Peyer's patch (tissue), 4 donors: Measurements from ENCODE around the gene TAF5L. TPM values are rescaled to one million over a fixed set of nuclear protein-coding genes. Genes with fewer than 3 reads are reported as not detected.
"Not testable (repeated sequence)": the region's sequence is repeated elsewhere in the genome, so short reads cannot be mapped to it uniquely, and the experiment has no call there.

Experiments used
- DNase-seq, 3 donors: peaks; one replicate each; pipeline ENCODE4 v3.0.0-alpha.2; 2017 to 2019
- H3K27ac ChIP-seq, 4 donors: fragments of 200-600 bp; sonication (generic); one replicate each; pipeline ENCODE4 v1.5.1; 2016 to 2019
- H3K27me3 ChIP-seq, 2 donors: fragments of 200-600 bp; sonication (generic); one replicate each; pipeline ENCODE4 v1.5.1; 2019
- H3K36me3 ChIP-seq, 3 donors: fragments of 200-600 bp; sonication (generic); one replicate each; pipeline ENCODE4 v1.5.1; 2016 to 2019
- H3K4me1 ChIP-seq, 4 donors: fragments of 200-600 bp; sonication (generic); one replicate each; pipeline ENCODE4 v1.5.1; 2016 to 2019
- H3K4me3 ChIP-seq, 4 donors: fragments of 200-600 bp; sonication (generic); 1 replicate in 3 of 4; 2 replicates in 1 of 4; pipeline ENCODE4 v1.5.1; 2016 to 2019; ENCODE audit warnings: mild to moderate bottlenecking in 1 of 4
- H3K9me3 ChIP-seq, 4 donors: fragments of 200-600 bp; sonication (generic); one replicate each; pipeline ENCODE4 v1.5.1; 2016 to 2019; ENCODE audit warnings: mild to moderate bottlenecking in 1 of 4
- CTCF ChIP-seq, 6 experiments: fragments of 450-650 bp in 4 of 6; fragments of 200-600 bp in 2 of 6; sonication (generic) in 1 of 6; IDR thresholded peaks; one replicate each; pipeline ENCODE4 v1.5.1; 2017 to 2019; ENCODE audit warnings: antibody characterized with exemption in 6 of 6, mild to moderate bottlenecking in 3 of 6, moderate library complexity in 1 of 6
- POLR2A ChIP-seq, 2 donors: fragments of 450-650 bp; IDR thresholded peaks; one replicate each; pipeline ENCODE4 v1.5.1; 2017; ENCODE audit warnings: antibody characterized with exemption in 2 of 2, mild to moderate bottlenecking in 2 of 2, moderate library complexity in 2 of 2
- total RNA-seq, 4 donors: library from RNA; depleted of rRNA; stranded (reverse); fragments of >200 nt; gene quantifications; one replicate each; pipeline ENCODE4 v1.1.0, GENCODE V29; 2016

The TAF5L gene
- total RNA-seq, 4 donors from 2014 or later: 10.5 to 33.0 (median 24.3) TPM

DNA sequence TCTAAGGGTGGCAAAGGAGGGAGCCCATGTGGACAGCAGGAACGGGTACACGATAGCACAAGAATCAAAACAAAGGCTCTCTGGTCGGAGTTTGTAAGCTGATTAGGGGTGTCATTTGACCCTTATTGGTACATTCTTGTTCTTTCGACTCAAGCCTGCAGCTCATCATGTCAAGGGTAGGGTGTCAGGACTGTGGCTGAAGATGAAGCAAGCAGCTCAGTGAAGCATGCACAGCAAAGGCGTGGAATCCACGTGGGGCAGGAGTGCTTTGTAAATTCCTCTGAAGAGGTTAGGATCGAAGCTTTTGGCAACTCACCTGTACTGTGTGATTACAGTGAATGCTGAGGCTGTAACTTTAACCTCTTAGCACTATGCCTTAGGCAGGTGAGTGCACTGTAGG lies 62.7 kb downstream of the TAF5L start:
- no peaks in the 10 kb centered on the region for H3K27me3 ChIP-seq
- TF ChIP-seq CTCF (IDR thresholded peaks at IDR 0.05): no peak
- no peak for TF ChIP-seq POLR2A (IDR thresholded peaks at IDR 0.05)
- no peak for DNase-seq
- H3K27ac ChIP-seq: peak overlapping the region in 2 of 4 donors; percentile 38 to 70
- peaks cover 0 to 5% (median 0%) of the 10 kb centered on the region in 4 donors for H3K4me1 ChIP-seq
- no peaks in the 10 kb centered on the region for H3K9me3 ChIP-seq
- no peak overlapping the region for H3K4me3 ChIP-seq
- H3K36me3 ChIP-seq: no peaks in the 10 kb centered on the region

DNA sequence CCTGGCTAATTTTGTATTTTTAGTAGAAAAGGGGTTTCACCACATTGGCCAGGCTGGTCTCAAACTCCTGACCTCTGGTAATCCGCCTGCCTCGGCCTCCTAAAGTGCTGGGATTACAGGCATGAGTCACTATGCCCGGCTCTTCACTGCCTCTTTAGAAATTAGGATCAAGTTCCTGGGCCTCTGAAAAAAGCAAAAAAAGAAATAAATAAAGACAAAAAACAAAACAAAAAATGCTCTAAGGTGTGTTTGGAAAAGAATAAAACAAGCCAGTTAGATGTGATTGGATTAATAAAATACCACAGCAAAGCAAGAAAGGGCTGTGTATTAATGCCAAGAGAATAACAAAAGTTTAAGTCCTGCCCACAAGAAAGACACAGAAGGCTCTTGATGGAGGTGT lies 63.2 kb downstream of the TAF5L start:
- Histone ChIP-seq H3K36me3 (no peaks in the 10 kb centered on the region), H3K27ac (peak overlapping the region in 2 of 4 donors; percentile 38 to 70), H3K4me3 (no peak overlapping the region), H3K9me3 (no peaks in the 10 kb centered on the region), H3K4me1 (peaks cover 0 to 5% (median under 1%) of the 10 kb centered on the region in 4 donors), H3K27me3 (no peaks in the 10 kb centered on the region)
- no peak for DNase-seq
- TF ChIP-seq CTCF (IDR thresholded peaks at IDR 0.05): no peak
- no peak for TF ChIP-seq POLR2A (IDR thresholded peaks at IDR 0.05)

GRCh38 chr1:229561141-229561540 lies 64.8 kb downstream of the TAF5L start:
- no peak for TF ChIP-seq CTCF (IDR thresholded peaks at IDR 0.05)
- TF ChIP-seq POLR2A (IDR thresholded peaks at IDR 0.05): no peak
- no peak for DNase-seq
- no peaks in the 10 kb centered on the region for H3K36me3 ChIP-seq
- peaks cover 0 to 17% (median 3%) of the 10 kb centered on the region in 4 donors for H3K4me1 ChIP-seq
- no peak overlapping the region for H3K4me3 ChIP-seq
- no peak overlapping the region for H3K27ac ChIP-seq
- H3K27me3 ChIP-seq: no peaks in the 10 kb centered on the region
- H3K9me3 ChIP-seq: no peaks in the 10 kb centered on the region

DNA sequence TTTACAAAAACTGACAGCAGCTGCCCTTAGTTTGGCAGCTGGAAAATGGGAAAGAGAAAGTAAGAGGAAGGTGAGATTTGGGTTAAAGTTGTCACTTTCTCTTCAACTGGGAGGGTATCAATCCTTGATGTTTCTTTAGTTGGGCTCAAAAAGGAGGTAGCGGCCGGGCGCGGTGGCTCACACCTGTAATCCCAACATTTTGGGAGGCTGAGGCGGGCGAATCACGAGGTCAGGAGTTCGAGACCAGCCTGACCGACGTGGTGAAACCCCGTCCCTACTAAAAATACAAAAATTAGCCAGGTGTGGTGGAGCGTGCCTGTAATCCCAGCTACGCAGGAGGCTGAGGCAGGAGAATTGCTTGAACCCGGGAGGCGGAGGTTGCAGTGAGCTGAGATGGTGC lies 65.8 kb downstream of the TAF5L start:
- H3K27ac ChIP-seq, H3K4me3 ChIP-seq, H3K27me3 ChIP-seq, H3K9me3 ChIP-seq, DNase-seq, H3K36me3 ChIP-seq: not testable (repeated sequence)
- H3K4me1 ChIP-seq: peaks cover 0 to 27% (median 3%) of the 10 kb centered on the region in 4 donors

DNA sequence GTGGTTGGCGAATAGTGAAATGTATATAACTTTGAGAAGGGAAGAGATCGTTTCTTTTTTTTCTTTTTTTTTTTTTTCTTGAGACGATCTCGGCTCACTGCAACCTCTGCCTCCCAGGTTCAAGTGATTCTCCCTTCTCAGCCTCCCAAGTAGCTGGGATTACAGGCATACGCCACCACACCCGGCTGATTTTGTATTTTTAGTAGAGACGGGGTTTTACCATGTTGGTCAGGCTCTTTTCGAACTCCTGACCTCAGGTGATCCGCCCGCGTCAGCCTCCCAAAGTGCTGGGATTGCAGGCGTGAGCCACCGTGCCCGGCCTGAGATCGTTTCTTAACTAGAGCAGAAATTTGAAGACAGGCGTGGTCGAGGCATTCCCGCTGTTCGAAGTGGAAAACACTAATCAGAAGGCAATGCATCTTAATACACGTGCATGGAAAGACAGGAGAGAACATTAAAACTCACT lies 66.6 kb downstream of the TAF5L start:
- not testable (repeated sequence) for H3K36me3 ChIP-seq, H3K9me3 ChIP-seq, H3K27me3 ChIP-seq, DNase-seq
- Histone ChIP-seq H3K27ac (peak overlapping the region; percentile 77 to 98 (median 96)), H3K4me3 (peak overlapping the region; percentile 78 to 97 (median 90)), H3K4me1 (peaks cover 0 to 31% (median 3%) of the 10 kb centered on the region in 4 donors)

DNA sequence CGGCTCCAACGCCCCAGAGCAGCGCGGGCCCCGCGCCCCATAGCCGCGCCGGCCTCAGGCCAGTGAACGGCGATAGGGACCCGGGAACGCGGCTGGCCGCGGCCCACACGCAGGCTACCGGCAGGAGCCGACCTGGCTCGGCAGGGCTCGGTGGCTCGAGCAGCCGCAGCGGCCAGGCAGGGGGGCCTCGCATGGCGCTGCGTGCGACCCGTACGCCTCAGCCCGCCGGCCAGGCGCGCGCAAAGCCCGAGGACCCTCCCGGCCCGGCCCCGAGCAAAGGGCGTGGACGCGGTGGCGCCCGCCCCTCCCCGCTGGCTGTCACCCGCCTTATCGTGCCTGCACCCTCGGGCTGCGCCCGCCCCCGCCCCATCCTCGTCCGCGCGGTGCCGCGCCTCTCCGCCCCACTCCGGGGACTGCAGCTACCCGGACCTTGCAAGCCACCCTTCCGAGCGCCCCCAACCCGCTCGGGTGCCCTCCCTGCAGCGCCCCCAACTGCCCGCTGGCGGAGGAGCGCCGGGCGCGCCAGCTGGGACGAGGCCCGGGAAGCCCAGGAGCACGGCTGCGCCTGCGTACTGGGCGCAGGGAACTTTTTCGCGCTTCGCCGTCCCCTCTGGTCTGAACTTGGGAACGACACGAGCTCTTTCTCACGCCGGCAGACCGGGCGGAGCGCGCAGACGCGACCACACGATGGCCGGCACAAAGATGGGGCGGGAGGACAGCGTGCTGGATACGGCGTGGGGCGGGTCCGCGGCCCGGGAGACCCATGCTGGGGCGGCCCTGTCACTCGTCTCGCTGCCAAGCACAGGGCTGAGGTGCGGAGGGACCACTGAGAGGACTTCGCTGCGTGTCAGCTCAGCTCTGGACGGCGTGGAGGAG lies 67.2 kb downstream of the TAF5L start, which contains the start of gene ABCB10:
TSS of gene ABCB10 (minus strand) at position 248 of the 876 bp plus-strand sequence. CDS start at position 193, 55 bp downstream.
- peak within 1 kb of the TSS; percentile 78 to 97 (median 90) for H3K4me3 ChIP-seq
- peaks cover 0 to 36% (median 3%) of the 10 kb centered on the region in 4 donors for H3K4me1 ChIP-seq
- H3K27ac ChIP-seq: peak within 1 kb of the TSS; percentile 77 to 98 (median 96)
- DNase-seq: peak; percentile 88 to 98 (median 97)
- TF ChIP-seq CTCF (IDR thresholded peaks at IDR 0.05): peak; percentile 69 to 82 (median 76)
- peak; percentile 59 to 60 for TF ChIP-seq POLR2A (IDR thresholded peaks at IDR 0.05)
- no peaks in the 10 kb centered on the region for H3K9me3 ChIP-seq
- H3K36me3 ChIP-seq: no peaks in the 10 kb centered on the region
- no peaks in the 10 kb centered on the region for H3K27me3 ChIP-seq
